GM18519 (cell line): Measurements from ENCODE around the gene MGMT.
A peak's percentile ranks its signal among the peaks of the same experiment; 100 is the strongest.

Experiments used
- ATAC-seq: cut with Tn5 transposase; IDR thresholded peaks from one replicate; pipeline ENCODE4 v1.9.1; 2021; ENCODE audit warnings: mild to moderate bottlenecking, moderate library complexity; ENCODE audit not compliant: unreplicated experiment, low FRiP score

MGMT gene

DNA sequence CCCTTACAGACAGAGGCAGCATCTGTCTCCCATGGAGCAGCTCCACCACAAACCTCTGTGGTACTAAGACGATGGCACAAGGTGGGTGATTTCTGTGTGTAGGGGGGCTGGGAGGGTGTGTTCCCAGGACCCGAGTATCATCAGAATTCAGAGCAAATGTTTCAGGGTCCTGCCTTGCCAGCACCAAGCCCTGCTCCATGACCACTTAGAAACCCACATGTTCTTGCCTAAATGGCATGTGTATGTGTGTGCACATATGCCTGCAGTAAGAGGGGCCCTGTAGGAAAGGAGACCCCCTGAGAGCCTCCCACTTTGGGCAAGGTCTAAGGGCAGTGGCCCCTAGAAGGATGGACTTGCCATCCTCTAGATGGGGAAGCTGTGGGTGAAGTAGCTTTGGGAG is 17.1 kb upstream of the MGMT start:
- ATAC-seq: no peak

- ATAC-seq: no peak
These were observed 16.6 kb upstream of the MGMT start for GRCh38 chr10:129450391-129450790.

DNA sequence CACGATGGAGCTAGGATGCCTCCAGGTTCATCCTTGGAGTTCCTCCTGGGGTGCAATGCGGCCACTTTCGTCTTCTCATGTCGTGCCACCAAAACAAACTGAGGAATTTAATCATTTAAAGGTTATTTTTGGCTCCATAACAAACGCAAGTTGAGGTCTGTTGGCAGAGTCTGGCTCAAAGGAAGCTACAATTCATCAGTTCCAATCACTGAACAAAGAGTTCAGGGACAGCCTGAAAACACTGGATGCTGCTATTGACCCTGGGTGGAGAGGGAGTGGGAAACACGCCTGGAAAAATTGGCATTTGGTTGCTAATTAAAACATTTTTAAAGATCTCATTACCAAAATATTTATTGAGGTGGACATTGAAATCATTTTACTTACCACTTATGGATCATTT is 11.4 kb upstream of the MGMT start:
- ATAC-seq: no peak

DNA sequence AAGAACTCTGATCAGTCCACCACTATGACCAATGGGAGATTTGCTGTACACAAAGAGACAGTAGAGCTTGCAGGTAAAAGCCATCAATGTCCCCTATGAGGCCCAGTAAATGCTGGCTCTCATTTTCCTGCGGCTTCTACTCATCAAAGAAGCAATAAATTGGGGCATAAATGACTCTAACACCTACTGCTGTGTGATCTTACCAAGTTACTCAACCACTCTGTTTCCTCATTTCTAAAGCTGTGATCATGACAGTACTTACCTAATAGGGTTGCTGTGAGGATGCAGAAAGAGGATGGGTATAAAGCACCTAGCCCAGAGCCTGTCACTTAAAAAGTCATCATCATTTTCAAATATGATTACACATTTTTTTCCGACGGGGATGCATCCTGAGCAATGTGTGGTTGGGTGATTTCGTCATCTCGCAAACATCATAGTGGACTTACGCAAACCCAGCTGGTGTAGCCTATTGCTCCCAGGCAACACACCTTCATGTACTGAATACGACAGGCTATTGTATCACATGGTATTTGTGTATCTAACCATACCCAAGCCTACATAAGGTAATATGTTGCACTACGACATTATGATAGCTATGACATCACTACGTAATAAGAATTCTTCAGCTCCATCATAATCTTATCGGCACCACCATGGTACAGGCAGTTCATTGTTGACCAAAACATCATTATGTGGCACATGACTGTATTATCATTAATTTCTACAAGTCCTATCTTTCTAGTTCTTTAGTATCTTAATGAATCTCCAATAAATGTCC is 7.1 kb upstream of the MGMT start:
- ATAC-seq: no peak

- ATAC-seq: no peak
These were observed 4.7 kb upstream of the MGMT start for GRCh38 chr10:129462257-129462795.

DNA sequence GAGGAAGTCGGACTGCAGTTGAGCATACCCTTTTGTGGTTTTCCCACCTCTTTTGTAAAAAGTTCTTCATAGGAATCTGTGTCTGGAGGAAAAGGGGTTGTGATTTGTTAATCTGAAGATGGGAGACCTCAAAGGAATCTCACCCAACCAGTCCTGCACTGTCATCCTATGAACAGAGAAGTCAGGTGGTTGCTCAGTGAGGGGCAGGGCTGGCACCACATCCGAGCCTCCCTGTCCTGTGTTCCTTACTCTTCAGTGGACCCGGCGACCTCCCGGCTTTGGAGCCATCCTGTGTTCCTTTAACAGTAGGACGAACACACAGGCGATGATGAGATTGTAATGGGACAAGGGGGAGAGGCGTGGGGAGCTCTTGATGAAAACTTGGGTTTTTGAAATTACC is 2.8 kb upstream of the MGMT start:
- ATAC-seq: no peak

- no peak for ATAC-seq
These were observed 992 bp upstream of the MGMT start for GRCh38 chr10:129465796-129466702.

DNA sequence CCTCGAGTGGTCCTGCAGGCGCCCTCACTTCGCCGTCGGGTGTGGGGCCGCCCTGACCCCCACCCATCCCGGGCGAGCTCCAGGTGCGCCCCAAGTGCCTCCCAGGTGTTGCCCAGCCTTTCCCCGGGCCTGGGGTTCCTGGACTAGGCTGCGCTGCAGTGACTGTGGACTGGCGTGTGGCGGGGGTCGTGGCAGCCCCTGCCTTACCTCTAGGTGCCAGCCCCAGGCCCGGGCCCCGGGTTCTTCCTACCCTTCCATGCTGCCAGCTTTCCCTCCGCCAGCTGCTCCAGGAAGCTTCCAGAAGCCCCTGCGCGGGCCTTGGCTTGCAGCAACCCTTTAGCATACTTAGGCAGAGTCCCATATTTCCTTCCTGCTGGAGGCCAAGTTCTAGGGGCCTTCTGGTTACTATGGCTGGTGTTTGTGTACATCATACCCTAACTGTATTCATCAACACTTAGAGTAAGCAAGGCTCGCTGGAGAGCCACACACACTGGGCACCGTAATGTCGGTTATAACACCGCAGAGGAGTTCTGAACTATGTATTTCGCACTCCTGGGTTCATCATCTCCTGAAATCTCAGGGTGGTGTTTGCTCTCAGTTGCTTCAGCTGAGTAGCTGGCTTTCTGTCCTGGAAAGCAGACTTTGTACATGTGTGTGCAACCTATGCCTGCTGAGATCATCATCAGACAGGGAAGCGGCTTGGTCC is 471 bp downstream of the MGMT start:
- ATAC-seq: peak; percentile 1

GRCh38 chr10:129468187-129468586 is 1.1 kb downstream of the MGMT start:
- ATAC-seq: no peak

DNA sequence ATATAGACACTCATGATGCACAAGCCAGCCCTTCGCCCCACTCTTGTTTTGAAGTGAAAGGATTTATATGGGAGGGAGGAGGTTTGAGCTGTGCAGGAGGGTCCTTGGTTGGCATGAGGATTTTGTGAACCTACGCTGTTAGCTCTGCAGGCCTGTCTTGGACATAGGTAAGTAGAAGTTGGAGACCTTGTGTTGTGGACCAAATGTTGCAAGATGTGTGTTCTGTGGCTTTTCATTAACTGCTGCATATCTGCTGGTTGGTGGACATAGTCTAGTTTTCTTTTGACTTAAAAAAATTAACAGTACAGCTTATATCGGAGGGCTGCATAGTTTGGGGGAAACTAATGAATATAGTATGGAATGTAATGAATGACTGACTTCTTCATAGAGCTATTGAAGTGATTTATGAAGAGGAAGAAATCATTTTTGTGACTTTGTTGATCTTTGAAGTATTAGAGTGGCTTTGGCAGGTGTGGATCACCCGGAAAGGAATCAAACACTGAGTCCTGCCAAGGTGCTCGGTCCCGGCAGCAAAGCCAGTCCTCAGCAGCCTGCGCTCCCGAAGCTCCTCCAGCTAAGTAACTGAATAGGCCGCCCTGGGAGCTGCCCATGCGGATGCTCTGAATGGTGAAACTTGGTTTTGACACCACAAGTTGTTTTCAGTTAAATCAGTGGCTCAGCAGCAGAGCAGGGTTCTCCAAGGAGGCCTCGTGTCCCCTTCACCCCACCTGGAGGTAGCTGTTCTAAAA is 3.2 kb downstream of the MGMT start:
- ATAC-seq: no peak

GRCh38 chr10:129471447-129472175 is 4.6 kb downstream of the MGMT start:
- ATAC-seq: no peak

DNA sequence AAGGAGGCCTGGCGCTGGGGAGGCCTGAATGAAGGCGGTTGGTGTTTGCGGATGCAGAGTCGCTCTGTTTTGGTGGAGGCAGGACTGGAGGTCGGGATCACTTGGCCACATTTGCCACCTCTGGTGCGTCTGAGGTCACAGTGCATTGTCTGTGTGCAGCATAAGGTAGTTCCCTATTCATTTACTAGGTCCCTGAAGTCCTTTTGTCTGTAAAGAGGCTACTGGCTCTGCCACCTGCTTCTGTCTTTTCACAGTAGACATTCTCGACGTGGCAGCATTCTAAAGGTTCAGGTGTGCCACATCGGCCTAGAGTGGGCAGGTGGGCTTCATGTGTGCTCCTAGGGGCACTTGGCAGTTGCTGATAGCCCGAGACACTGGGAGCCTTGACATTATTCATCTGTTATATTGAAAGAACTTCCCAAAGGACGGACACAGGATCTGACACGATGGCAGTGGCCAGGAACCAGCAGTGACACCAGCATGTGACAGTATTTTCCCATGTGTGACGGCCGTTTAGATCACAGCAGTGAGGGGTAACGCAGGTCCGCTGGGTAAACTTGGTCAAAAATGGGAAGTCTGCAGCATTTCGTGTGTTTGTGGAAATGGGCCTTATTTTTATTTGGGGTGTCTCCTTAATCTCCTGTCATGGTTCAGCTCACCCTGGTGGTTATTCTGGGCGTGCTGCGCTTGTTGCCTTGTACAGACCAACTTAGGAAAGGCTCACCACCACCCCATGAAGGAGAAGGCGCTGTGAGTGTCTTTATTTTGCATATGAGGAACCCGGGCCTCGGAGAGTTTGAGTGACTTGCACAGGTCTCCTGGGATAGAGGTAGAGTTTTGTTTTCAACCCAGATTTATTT is 5.9 kb downstream of the MGMT start:
- no peak for ATAC-seq

DNA sequence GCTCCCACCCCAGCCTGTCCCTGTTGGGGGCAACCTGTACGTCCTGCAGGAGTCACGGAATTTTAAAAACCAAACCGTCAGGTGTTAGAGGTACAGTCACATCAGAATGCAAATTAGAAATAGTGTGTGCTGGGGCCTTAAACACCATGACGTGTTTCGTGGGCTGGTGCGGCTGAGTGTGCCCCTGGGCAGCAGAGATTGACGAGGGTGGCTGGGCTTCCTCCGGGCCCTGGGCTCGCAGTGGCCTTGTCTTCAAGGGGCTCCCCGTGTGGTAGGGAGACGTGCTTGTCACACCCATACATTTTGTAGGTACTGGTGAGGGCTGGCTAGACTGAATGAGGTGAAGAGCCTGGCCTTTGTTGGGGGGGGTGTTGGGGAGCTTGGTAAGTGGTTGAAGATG is 7.6 kb downstream of the MGMT start:
- no peak for ATAC-seq

GRCh38 chr10:129476431-129476830 is 9.4 kb downstream of the MGMT start:
- no peak for ATAC-seq

DNA sequence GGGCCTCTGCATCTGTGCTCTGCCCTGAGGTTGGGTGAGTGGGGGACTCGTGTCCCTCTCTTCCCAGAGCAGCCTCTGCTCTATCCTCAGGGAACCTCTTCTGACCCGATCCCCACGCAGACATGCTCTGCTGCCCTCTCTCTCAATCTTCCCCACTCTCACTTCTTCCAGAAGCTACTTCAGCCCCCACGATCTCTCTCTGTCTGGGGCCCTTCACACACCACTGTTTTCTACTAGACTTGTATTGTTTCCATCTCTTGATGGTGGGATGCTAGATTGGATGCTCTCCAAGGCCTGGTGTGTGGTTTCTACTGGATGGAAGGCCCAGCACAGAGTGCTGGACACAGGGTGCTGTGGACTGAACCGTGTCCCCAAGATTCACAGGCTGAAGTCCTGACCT is 10.0 kb downstream of the MGMT start:
- no peak for ATAC-seq

DNA sequence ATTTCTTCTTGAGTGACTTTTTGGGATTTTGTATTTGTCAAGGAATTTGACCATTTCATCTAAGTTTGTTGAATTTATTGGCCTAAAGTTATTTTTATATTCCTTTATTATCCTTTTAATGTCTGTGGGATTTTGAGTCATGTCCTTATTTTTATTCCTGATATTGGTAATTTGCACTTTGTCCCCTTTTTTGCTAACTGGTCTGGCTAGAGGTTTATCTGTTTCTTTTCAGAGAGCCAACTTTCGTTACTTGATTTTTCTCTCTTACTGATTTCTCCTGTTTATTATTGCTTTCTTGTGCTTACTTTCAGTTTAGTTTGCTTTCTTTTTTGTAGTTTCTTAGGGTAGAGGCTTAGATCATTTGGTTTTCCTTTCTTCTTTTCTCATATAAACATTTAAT is 14.6 kb downstream of the MGMT start:
- no peak for ATAC-seq

- ATAC-seq: no peak
These were observed 16.5 kb downstream of the MGMT start for GRCh38 chr10:129483430-129484010.

DNA sequence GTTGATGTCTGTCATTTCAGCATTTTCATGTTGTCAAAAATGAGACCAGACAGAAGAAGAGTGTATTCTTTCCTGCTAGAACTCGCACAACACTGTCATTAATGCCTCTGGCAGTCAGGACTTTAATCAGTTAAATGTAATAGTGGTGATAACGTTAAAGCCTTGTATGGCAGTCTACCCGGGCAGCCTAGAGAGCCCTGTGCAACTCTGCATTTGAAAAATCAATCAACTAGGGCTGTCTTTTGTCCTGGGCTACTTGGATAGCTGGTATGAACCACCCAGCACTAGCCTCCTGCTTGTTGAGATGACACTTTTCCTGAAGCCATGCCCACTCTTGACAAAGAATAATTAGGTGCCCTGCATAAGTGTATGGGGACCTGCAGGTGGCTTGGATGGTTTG is 19.8 kb downstream of the MGMT start:
- no peak for ATAC-seq
